Panc1 (cell line): ENCODE measurements around the gene ZRANB1. TPM values are rescaled to one million over a fixed set of nuclear protein-coding genes. Genes with fewer than 3 reads are reported as not detected.
A peak's percentile ranks its signal among the peaks of the same experiment; 100 is the strongest.

Experiments
- ATAC-seq: fragments of 200-7000 bp; cut with Tn5 transposase; 2 replicates; pipeline ENCODE4 v1.9.1; 2020; ENCODE audit warnings: mild to moderate bottlenecking, moderate library complexity
- BruUV-seq: library from RNA; stranded (reverse); fragments of 400-500 nt; replicated peaks from 2 replicates; lab custom pipeline; 2021; lab: Mats Ljungman, UMichigan
- CTCF ChIA-PET: fragments of 300-600 bp; sonication (Branson Sonifier 250); formaldehyde crosslinking; loops from one replicate; lab custom pipeline; 2022; ENCODE audit warnings: antibody characterized with exemption; lab: Charles Lee
- POLR2A ChIA-PET: fragments of 300-600 bp; sonication (Branson Sonifier 250); formaldehyde crosslinking; loops from one replicate; lab custom pipeline; 2022; ENCODE audit warnings: antibody characterized with exemption; lab: Charles Lee
- DNase-seq: peaks from one replicate; pipeline ENCODE4 v3.0.0-alpha.2; 2010; ENCODE audit warnings: low read depth, low spot score
- H3K27ac ChIP-seq: 2 replicates; pipeline ENCODE4 v1.5.1; 2011; ENCODE audit warnings: mild to moderate bottlenecking, low read length, inconsistent platforms
- H3K27me3 ChIP-seq: fragments of 200-500 bp; sonication (Bioruptor generic); 2 replicates; pipeline ENCODE4 v1.6.0; 2014; ENCODE audit warnings: low read length, inconsistent platforms; ENCODE audit not compliant: control insufficient read depth, insufficient read depth
- H3K36me3 ChIP-seq: fragments of 200-500 bp; sonication (Bioruptor generic); 2 replicates; pipeline ENCODE4 v1.5.1; 2014; ENCODE audit warnings: inconsistent platforms, mild to moderate bottlenecking, low read length, moderate library complexity; ENCODE audit not compliant: control insufficient read depth, insufficient read depth
- H3K4me1 ChIP-seq: 2 replicates; pipeline ENCODE4 v1.5.1; 2011; ENCODE audit warnings: inconsistent platforms, mild to moderate bottlenecking, low read length, moderate library complexity; ENCODE audit not compliant: control insufficient read depth, insufficient read depth
- H3K4me3 ChIP-seq, 2 experiments: 2 replicates each; pipeline ENCODE4 v1.5.1; 2011 to 2012; ENCODE audit warnings: low read depth in 2 of 2, low read length in 2 of 2, mild to moderate bottlenecking in 2 of 2, inconsistent platforms in 1 of 2, moderate library complexity in 1 of 2
- H3K9me3 ChIP-seq: fragments of 200-500 bp; sonication (Bioruptor generic); 2 replicates; pipeline ENCODE4 v1.5.1; 2014; ENCODE audit warnings: low read depth, mild to moderate bottlenecking, inconsistent platforms, low read length, moderate library complexity; ENCODE audit not compliant: control insufficient read depth, insufficient read depth
- POLR2AphosphoS5 ChIP-seq: IDR thresholded peaks from 2 replicates; pipeline ENCODE4 v1.6.1; 2012; ENCODE audit warnings: mild to moderate bottlenecking, low read depth, low read length, moderate library complexity
- REST ChIP-seq, 2 experiments: IDR thresholded peaks; 2 replicates each; pipeline ENCODE4 v1.6.1; 2011 to 2012; ENCODE audit warnings: low read depth in 2 of 2, control low read depth in 1 of 2, low read length in 1 of 2, mild to moderate bottlenecking in 1 of 2, moderate library complexity in 1 of 2; ENCODE audit not compliant: insufficient read depth in 1 of 2
- SIN3A ChIP-seq: IDR thresholded peaks from 2 replicates; pipeline ENCODE4 v1.6.1; 2012; ENCODE audit warnings: low read depth, mild to moderate bottlenecking, low read length, moderate library complexity, borderline replicate concordance; ENCODE audit not compliant: insufficient read depth
- TCF7L2 ChIP-seq: IDR thresholded peaks from 2 replicates; pipeline ENCODE4 v1.6.1; 2011; ENCODE audit warnings: mild to moderate bottlenecking, low read depth, low read length, inconsistent platforms
- in situ Hi-C: cut with HindIII; loops from 2 replicates; pipeline ENCODE4 v1.10.0; 2016; ENCODE audit warnings: low sequenced_read_pairs, low pct_unique_long_range_greater_than_20kb
- intact Hi-C: fragments of 100-400 bp; cut with micrococcal nuclease; formaldehyde crosslinking; loops from one replicate; pipeline ENCODE4 v1.10.0; 2022; ENCODE audit not compliant: unreplicated experiment
- total RNA-seq: library from RNA; stranded (reverse); gene quantifications from one replicate; pipeline ENCODE4 v1.2.1, GENCODE V29; 2021; ENCODE audit not compliant: unreplicated experiment
- TF ChIP-seq, protein P1 (sequence below): fragments of 450-650 bp; IDR thresholded peaks from 2 replicates; pipeline ENCODE4 v1.5.1; 2017; ENCODE audit warnings: mild to moderate bottlenecking

ZRANB1 gene
- total RNA-seq, 1 experiment from 2014 or later: 23.2 TPM

- BruUV-seq: TSS peak; percentile 81
- CTCF ChIA-PET: no interaction called here
- no peak for DNase-seq
Measured at GRCh38 chr10:124917428-124918190, 24.3 kb upstream of the ZRANB1 start.

GRCh38 chr10:124918191-124918830 is 23.6 kb upstream of the ZRANB1 start:
- in situ Hi-C loops: no loop called here
- H3K36me3 ChIP-seq: peaks cover 5% of the 10 kb centered on the region; the same call in 1 of the 2 replicates
- no peaks in the 10 kb centered on the region for H3K9me3 ChIP-seq
- ChIA-PET POLR2A (interaction anchor here (0.6 kb wide), 1 partner anchor 801 kb away, joined by 5 read pairs; the partner anchor contains the start of gene EDRF1), CTCF (no interaction called here)
- intact Hi-C loops: no loop called here
- ATAC-seq (no peak), DNase-seq (no peak)
- TF ChIP-seq, protein P1, sequence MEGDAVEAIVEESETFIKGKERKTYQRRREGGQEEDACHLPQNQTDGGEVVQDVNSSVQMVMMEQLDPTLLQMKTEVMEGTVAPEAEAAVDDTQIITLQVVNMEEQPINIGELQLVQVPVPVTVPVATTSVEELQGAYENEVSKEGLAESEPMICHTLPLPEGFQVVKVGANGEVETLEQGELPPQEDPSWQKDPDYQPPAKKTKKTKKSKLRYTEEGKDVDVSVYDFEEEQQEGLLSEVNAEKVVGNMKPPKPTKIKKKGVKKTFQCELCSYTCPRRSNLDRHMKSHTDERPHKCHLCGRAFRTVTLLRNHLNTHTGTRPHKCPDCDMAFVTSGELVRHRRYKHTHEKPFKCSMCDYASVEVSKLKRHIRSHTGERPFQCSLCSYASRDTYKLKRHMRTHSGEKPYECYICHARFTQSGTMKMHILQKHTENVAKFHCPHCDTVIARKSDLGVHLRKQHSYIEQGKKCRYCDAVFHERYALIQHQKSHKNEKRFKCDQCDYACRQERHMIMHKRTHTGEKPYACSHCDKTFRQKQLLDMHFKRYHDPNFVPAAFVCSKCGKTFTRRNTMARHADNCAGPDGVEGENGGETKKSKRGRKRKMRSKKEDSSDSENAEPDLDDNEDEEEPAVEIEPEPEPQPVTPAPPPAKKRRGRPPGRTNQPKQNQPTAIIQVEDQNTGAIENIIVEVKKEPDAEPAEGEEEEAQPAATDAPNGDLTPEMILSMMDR: no peak
- TF ChIP-seq POLR2AphosphoS5 (no peak), TCF7L2 (no peak), SIN3A (no peak), REST (IDR thresholded peaks at IDR 0.05; ENCODE audit: insufficient read depth in 1 of 2, low read depth in 2 of 2, low read length in 1 of 2) (no peak)
- H3K4me1 ChIP-seq: peaks cover 22% of the 10 kb centered on the region
- no peaks in the 10 kb centered on the region for H3K27me3 ChIP-seq
- H3K4me3 ChIP-seq: peak overlapping the region; percentile 85
- BruUV-seq: no TSS peak
- H3K27ac ChIP-seq: peak overlapping the region; percentile 84

More at GRCh38 chr10:124917428-124918190, 24.3 kb upstream of the ZRANB1 start:
- H3K27ac ChIP-seq: peak overlapping the region; percentile 84
- H3K27me3 ChIP-seq: no peaks in the 10 kb centered on the region
- TF ChIP-seq SIN3A: no peak; the same call in 1 of the 2 replicates
- no peak for TF ChIP-seq REST (IDR thresholded peaks at IDR 0.05; ENCODE audit: insufficient read depth in 1 of 2, low read depth in 2 of 2, low read length in 1 of 2)
- TF ChIP-seq, protein P1: no peak
- TF ChIP-seq POLR2AphosphoS5: no peak
- TF ChIP-seq TCF7L2: no peak
- H3K9me3 ChIP-seq: no peaks in the 10 kb centered on the region
- ATAC-seq: peak; percentile 54
- POLR2A ChIA-PET: interaction anchor here (0.6 kb wide), 1 partner anchor 802 kb away, joined by 5 read pairs; the partner anchor contains the start of gene EDRF1
- intact Hi-C loops: no loop called here
- peaks cover 5% of the 10 kb centered on the region; the same call in 1 of the 2 replicates for H3K36me3 ChIP-seq
- in situ Hi-C loops: no loop called here
- H3K4me3 ChIP-seq: peak overlapping the region; percentile 85
- peaks cover 22% of the 10 kb centered on the region for H3K4me1 ChIP-seq
